Rectal smooth muscle tissue (tissue), 1 donor: ENCODE data around the gene CSNK1G1.
A peak's percentile ranks its signal among the peaks of the same experiment; 100 is the strongest.

Source experiments
- H3K27ac ChIP-seq: one replicate; pipeline ENCODE4 v1.7.0; 2013; ENCODE audit warnings: low read depth, low read length, inconsistent platforms
- H3K27me3 ChIP-seq: one replicate; pipeline ENCODE4 v1.7.0; 2013; ENCODE audit warnings: low read length; ENCODE audit not compliant: control insufficient read depth, insufficient read depth
- H3K36me3 ChIP-seq: one replicate; pipeline ENCODE4 v1.7.0; 2013; ENCODE audit warnings: low read length; ENCODE audit not compliant: control insufficient read depth, insufficient read depth
- H3K4me1 ChIP-seq: one replicate; pipeline ENCODE4 v1.7.0; 2013; ENCODE audit warnings: low read length; ENCODE audit not compliant: control insufficient read depth, insufficient read depth
- H3K4me3 ChIP-seq: one replicate; pipeline ENCODE4 v1.7.0; 2013; ENCODE audit warnings: low read length
- H3K9ac ChIP-seq: one replicate; pipeline ENCODE4 v1.7.0; 2013; ENCODE audit warnings: low read length

CSNK1G1 gene

DNA sequence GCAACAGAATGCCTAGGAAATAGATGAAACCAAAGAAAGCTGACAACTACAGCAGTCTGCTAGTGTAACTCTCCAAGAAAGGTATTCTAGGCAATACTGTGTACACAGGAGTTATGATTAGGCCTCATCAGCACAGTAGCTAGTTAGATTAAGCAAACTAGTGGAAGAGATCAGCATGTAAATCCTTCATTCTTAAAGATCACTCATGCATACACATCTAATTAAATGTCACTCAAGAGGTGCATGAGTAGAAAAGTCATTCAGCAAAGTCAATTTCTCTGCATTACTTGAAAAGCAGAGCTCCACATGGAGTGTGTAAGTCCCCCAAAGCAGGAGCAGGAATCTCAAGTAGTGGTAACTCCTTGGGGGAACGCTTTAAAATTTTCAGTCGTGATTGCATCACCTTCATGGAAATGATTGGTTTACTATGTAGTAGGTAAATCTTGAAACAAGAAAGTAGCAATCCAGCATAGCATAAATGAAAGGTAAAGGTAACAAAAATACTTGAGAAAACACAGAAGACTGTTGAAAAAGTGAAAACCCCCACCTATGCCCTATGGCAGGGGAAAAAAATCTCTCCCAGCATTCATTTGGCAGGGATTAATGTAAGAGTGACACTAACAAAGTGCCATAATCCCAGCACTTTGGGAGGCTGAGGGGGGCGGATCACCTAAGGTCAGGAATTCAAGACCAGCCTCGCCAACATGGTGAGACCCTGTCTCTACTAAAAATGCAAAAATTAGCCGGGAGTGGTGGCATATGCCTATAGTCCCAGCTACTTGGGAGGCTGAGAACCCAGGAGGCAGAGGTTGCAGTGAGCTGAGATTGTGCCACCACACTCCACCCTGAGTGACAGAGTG, 163.8 kb downstream of the CSNK1G1 start:
- Histone ChIP-seq H3K4me3 (no peak overlapping the region), H3K36me3 (peaks cover 4% of the 10 kb centered on the region), H3K27me3 (no peaks in the 10 kb centered on the region), H3K27ac (no peak overlapping the region), H3K9ac (no peak overlapping the region), H3K4me1 (no peaks in the 10 kb centered on the region)

- no peak overlapping the region for H3K4me3 ChIP-seq
- H3K9ac ChIP-seq: no peak overlapping the region
- H3K27me3 ChIP-seq: no peaks in the 10 kb centered on the region
- no peak overlapping the region for H3K27ac ChIP-seq
- H3K36me3 ChIP-seq: peaks cover 3% of the 10 kb centered on the region
- H3K4me1 ChIP-seq: no peaks in the 10 kb centered on the region
Measured at GRCh38 chr15:64187396-64188191, 168.4 kb downstream of the CSNK1G1 start.

- peaks cover 3% of the 10 kb centered on the region for H3K36me3 ChIP-seq
- no peak overlapping the region for H3K4me3 ChIP-seq
- no peak overlapping the region for H3K9ac ChIP-seq
- no peaks in the 10 kb centered on the region for H3K27me3 ChIP-seq
- H3K27ac ChIP-seq: no peak overlapping the region
- H3K4me1 ChIP-seq: no peaks in the 10 kb centered on the region
Measured at GRCh38 chr15:64185146-64185911, 170.6 kb downstream of the CSNK1G1 start.

GRCh38 chr15:64182859-64183370, 173.1 kb downstream of the CSNK1G1 start:
- Histone ChIP-seq H3K27me3 (no peaks in the 10 kb centered on the region), H3K27ac (no peak overlapping the region), H3K4me3 (no peak overlapping the region), H3K9ac (no peak overlapping the region), H3K36me3 (peaks cover 5% of the 10 kb centered on the region), H3K4me1 (no peaks in the 10 kb centered on the region)

GRCh38 chr15:64180235-64180824, 175.6 kb downstream of the CSNK1G1 start:
- Histone ChIP-seq H3K9ac (no peak overlapping the region), H3K4me1 (no peaks in the 10 kb centered on the region), H3K4me3 (no peak overlapping the region), H3K36me3 (peaks cover 5% of the 10 kb centered on the region), H3K27ac (no peak overlapping the region), H3K27me3 (no peaks in the 10 kb centered on the region)

GRCh38 chr15:64166102-64166890, 189.7 kb downstream of the CSNK1G1 start:
- H3K4me3 ChIP-seq: no peak overlapping the region
- no peak overlapping the region for H3K9ac ChIP-seq
- no peaks in the 10 kb centered on the region for H3K27me3 ChIP-seq
- peaks cover 7% of the 10 kb centered on the region for H3K4me1 ChIP-seq
- no peaks in the 10 kb centered on the region for H3K36me3 ChIP-seq
- H3K27ac ChIP-seq: no peak overlapping the region

- Histone ChIP-seq H3K4me1 (peaks cover 7% of the 10 kb centered on the region), H3K36me3 (peaks cover 8% of the 10 kb centered on the region), H3K27me3 (no peaks in the 10 kb centered on the region), H3K9ac (no peak overlapping the region), H3K4me3 (no peak overlapping the region), H3K27ac (no peak overlapping the region)
Measured at GRCh38 chr15:64164436-64164835, 191.5 kb downstream of the CSNK1G1 start.

DNA sequence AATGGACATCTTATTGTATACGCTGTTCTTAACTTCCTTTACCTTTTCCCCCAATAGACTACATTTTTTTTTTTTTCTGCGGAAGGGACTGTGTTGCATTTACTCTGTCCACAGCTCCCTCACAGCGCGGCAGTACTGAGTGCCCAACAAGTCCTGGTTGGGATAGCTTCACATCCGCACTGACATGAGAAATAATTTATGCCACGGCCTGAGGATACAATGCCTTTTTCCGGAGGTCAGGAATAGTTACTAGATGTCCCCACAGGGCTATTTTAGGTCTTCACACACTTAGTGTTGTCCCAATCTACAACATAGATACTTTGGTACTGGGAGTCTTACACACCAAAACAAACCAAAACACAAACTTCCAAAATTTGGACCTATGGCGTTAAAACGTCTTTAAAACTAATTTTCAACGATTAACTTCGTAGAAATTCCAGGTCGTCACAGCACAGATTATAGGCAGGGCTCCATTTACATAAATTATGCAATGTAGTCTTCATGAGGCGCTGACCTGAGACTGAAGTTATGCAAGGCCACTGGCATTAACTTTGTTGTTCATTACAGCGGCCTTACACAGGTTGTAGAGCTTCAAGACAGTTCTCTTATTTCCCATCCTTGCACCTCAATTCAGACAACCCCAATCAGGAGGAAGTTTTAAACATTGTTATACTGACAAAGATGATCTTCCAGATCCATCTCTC, 192.2 kb downstream of the CSNK1G1 start:
- no peak overlapping the region for H3K9ac ChIP-seq
- H3K27ac ChIP-seq: peak overlapping the region; percentile 92
- H3K4me1 ChIP-seq: peaks cover 7% of the 10 kb centered on the region
- no peaks in the 10 kb centered on the region for H3K27me3 ChIP-seq
- H3K4me3 ChIP-seq: peak overlapping the region; percentile 74
- H3K36me3 ChIP-seq: peaks cover 12% of the 10 kb centered on the region

- Histone ChIP-seq H3K27ac (peak within 1 kb of the TSS; percentile 92), H3K4me3 (peak within 1 kb of the TSS; percentile 91), H3K9ac (peak within 1 kb of the TSS; percentile 87), H3K27me3 (no peaks in the 10 kb centered on the region), H3K4me1 (peaks cover 7% of the 10 kb centered on the region), H3K36me3 (peaks cover 20% of the 10 kb centered on the region)
Measured at GRCh38 chr15:64162869-64163658, 192.9 kb downstream of the CSNK1G1 start, which contains the start of gene PPIB. Gene PPIB, minus strand, starts transcription at chr15:64163022. Its CDS starts 36 bp downstream, at chr15:64162986.

DNA sequence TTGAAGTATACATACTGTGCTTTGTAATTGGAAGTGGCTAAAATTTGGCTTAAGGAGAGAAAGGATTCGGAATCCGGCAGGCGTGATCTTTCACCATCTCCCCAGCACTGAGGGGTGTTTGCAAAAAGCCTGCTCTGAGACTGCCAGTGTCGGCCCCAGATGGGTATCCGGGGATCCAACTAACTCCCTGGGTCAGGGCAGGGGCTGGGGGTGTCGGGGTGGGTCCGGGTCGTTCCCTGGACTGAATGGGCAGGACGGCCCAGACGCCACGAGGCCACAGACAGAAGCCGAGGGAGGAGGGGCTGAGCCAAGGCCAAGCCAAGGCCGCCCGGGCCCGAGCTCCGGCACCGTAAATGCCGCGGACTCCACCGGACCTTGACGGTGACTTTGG, 193.5 kb downstream of the CSNK1G1 start:
- peak overlapping the region; percentile 91 for H3K4me3 ChIP-seq
- H3K27ac ChIP-seq: peak overlapping the region; percentile 86
- H3K27me3 ChIP-seq: no peaks in the 10 kb centered on the region
- peaks cover 7% of the 10 kb centered on the region for H3K4me1 ChIP-seq
- H3K9ac ChIP-seq: peak overlapping the region; percentile 87
- H3K36me3 ChIP-seq: peaks cover 25% of the 10 kb centered on the region
